HG03521 (cell line): ENCODE measurements around the gene DNHD1.
A peak's percentile ranks its signal among the peaks of the same experiment; 100 is the strongest.

ENCODE experiments used
- ATAC-seq: cut with Tn5 transposase; IDR thresholded peaks from one replicate; pipeline ENCODE4 v1.9.1; 2021; ENCODE audit warnings: mild to moderate bottlenecking, moderate library complexity; ENCODE audit not compliant: unreplicated experiment

DNHD1 gene

GRCh38 chr11:6583584-6583983 is 86.5 kb downstream of the DNHD1 start:
- no peak for ATAC-seq

- ATAC-seq, result no peak
These were observed 87.4 kb downstream of the DNHD1 start for GRCh38 chr11:6584528-6584927.

GRCh38 chr11:6586434-6587359 is 89.6 kb downstream of the DNHD1 start:
- ATAC-seq, result no peak

GRCh38 chr11:6587360-6587953 is 90.4 kb downstream of the DNHD1 start:
- ATAC-seq, result no peak

- ATAC-seq, result no peak
These were observed 90.9 kb downstream of the DNHD1 start for GRCh38 chr11:6588018-6588417.

- ATAC-seq, result no peak
These were observed 97.2 kb downstream of the DNHD1 start for GRCh38 chr11:6594142-6594768.

GRCh38 chr11:6596239-6596877 is 99.3 kb downstream of the DNHD1 start:
- no peak for ATAC-seq

GRCh38 chr11:6598555-6598954 is 101.5 kb downstream of the DNHD1 start:
- no peak for ATAC-seq

GRCh38 chr11:6599449-6599848 is 102.4 kb downstream of the DNHD1 start:
- ATAC-seq, result no peak

- no peak for ATAC-seq
These were observed 102.9 kb downstream of the DNHD1 start for GRCh38 chr11:6599881-6600390.

GRCh38 chr11:6601041-6601461 is 104.0 kb downstream of the DNHD1 start:
- ATAC-seq, result no peak

GRCh38 chr11:6602096-6602940 is 105.2 kb downstream of the DNHD1 start:
- ATAC-seq, result no peak

- ATAC-seq, result peak; percentile 84
These were observed 106.4 kb downstream of the DNHD1 start, which contains the start of the genes ILK and RRP8 for GRCh38 chr11:6603287-6604080. TSS of gene ILK (plus strand) at chr11:6603774. CDS start at chr11:6604272, 498 bp downstream. TSS of gene RRP8 (minus strand) at chr11:6603616. CDS start at chr11:6603502, 114 bp downstream.

- ATAC-seq, result peak; percentile 39
These were observed 107.1 kb downstream of the DNHD1 start for GRCh38 chr11:6604081-6604626.

GRCh38 chr11:6604790-6605189 is 107.7 kb downstream of the DNHD1 start:
- ATAC-seq, result no peak

- ATAC-seq, result peak; percentile 32
These were observed 109.5 kb downstream of the DNHD1 start for GRCh38 chr11:6606471-6607189.

- no peak for ATAC-seq
These were observed 110.2 kb downstream of the DNHD1 start for GRCh38 chr11:6607190-6607795.

- ATAC-seq, result no peak
These were observed 110.9 kb downstream of the DNHD1 start for GRCh38 chr11:6608011-6608410.
